GM18517 (cell line): ENCODE data around the gene DAB2IP.
"Not testable (repeated sequence)": the region's sequence is repeated elsewhere in the genome, so short reads cannot be mapped to it uniquely, and the experiment has no call there.

Experiments
- ATAC-seq: cut with Tn5 transposase; IDR thresholded peaks from one replicate; pipeline ENCODE4 v1.9.1; 2021; ENCODE audit warnings: mild to moderate bottlenecking, moderate library complexity; ENCODE audit not compliant: unreplicated experiment

The DAB2IP gene

DNA sequence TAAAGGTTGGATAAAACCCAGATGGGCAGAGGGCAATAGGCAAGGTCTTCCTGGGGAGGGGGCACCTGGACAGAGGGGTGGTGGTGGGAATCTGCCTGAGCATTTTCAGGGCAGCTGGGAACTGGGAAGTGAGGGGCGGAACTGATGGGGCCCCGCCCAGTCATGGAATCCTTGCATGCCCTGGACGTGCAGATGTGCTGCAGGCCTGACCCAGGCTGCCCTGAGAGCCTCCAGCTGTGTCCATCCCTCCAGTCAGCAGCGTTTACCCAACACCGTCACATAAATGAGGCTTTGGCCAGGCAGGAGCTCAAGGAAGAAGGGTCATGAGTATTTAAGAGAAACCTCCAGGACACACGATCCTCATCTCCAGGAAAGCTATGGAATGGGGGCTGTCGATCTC is 70.3 kb downstream of the DAB2IP start:
- no peak for ATAC-seq

DNA sequence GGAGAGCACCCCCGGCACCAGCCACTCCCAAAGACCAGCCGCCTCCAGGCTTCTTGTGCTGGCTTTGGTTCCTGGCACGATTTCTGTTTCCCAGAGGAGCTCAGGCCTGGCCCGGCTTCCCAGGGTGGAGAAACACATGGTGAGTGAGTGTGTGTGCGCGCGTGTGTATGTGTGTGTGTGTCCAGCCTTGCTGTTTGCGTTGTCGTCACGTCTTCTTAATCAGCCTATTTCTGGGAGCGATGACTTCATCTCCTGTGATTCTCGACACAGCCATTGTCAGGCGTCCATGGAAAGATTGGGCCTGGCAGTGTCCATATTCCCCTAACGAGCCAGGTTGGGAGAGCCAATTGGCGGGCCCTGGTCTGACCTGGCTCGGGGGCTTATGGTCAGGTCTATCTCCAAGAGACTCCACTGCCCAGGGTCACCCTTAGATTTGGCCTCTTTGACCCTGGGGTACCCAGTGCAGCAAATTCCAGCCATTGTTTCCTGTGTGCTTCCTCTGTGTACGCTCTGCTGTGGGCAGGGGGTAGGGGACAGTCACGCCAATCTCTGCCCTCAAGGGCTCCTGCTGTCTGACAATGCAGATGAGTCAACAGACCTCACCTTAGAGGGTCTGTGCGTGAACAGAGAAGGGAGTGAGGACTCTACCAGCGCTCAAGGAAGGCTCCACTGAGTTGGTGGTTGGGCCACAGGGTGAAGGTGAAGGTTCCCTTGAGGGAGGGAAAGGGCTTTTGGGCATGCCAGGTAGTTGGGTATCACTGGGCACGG is 73.8 kb downstream of the DAB2IP start:
- no peak for ATAC-seq

DNA sequence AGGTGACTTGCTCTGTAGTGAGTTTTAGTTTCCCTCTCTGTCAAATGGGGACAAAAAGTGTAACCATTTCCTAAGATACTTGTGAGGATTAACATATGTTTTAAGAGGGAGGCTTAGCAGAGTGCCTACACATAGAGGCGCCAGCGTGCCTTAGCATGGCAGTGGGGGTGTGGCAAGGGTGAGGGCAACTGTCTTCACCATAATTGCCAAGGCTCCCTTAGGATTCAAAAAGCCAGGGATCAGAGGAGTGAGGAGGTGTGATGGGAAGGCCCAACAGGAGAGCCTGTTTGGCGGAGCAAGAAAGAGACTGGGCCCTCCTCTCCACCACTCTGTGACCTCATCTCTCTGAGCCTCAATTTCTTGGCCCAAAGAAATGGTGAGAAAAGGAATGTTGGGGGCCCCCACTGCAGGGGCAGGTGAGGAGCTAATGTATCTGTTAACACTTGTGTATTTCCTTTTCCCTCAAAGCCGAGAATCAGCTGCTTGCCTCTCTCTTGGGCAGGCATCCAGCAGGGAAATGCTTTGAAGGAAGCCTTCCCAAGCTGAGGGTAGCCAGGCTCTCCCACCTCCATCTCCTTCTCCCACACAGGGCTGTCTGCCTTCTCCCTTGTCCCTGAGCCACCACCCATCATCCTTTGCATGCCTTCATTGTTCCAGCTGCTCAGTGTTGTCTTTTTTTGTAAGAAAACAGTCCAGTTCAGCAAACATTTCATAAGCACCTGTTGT is 76.0 kb downstream of the DAB2IP start:
- no peak for ATAC-seq

DNA sequence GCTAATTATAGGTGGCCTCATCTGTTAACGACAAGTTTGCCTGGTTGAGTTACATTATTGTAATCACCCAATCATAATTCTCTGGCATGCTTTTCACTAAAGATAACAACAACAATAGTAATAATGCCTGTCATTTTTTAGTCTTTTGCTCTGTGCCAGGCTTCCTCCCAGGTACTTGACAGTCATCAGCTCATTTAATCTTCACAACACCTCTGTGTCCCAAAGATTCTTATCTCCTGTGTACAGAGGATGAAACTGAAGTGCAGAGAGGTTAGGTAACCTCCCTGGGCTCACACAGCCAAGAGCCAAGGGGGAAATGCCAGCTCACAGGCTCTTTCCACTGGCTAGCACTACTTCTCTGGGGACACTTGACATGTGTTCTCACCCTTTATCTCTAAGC is 77.5 kb downstream of the DAB2IP start:
- no peak for ATAC-seq

DNA sequence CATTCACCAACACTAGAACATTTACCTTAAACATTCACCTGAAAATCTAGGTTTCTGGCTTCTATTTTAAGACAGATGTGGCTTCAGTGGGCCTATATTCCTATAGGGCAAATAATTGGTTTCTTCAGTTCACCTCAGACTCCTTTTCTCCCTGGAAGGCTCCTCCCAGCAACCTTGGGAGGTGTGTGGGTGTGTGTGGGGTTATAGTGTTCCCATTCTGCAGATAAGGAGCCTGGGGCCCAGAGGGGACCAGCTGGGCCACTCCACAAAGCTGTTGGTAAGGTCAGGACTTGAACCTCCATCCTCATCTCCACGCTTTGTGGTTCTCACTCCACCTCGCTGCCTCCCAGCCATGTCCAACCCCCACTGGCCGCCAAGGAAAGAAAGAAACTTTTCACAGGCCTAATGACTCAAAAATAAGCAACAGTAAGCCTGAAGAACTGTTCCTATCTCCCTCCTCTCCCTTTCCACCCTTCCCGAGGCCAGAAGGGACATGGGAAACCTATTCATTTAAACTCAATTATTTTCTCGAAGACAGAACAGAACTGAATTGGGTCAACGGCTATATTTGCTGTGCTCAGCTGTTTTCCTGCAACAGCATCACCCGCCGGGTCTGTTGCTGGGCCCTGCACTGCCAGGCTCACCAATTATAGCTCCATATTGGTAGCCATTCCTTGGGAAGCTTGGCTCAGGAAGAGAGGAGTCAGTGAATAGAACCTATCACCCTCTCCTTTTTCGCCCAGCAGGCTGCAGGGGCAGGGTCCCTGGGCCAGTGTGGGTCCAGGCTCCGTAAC is 78.5 kb downstream of the DAB2IP start:
- no peak for ATAC-seq

DNA sequence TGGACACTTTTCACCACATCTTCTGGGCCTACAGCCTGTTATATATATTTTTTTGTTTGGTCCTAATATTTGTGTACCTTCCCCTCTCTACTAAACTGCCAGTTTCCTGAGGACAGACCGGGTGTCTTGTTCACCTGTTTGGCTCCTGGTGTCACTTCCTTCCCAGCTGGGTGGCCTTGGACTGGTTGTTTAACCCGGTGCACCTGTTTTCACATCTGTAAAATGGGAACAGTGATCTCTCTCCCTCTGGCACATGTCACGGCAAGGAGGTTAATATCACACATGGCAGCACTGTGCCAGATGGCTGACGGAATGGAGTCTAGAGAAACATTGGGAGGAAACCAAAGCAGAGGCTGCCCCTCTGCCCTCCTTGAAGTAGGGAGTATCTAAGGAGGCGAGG is 79.7 kb downstream of the DAB2IP start:
- ATAC-seq = no peak

DNA sequence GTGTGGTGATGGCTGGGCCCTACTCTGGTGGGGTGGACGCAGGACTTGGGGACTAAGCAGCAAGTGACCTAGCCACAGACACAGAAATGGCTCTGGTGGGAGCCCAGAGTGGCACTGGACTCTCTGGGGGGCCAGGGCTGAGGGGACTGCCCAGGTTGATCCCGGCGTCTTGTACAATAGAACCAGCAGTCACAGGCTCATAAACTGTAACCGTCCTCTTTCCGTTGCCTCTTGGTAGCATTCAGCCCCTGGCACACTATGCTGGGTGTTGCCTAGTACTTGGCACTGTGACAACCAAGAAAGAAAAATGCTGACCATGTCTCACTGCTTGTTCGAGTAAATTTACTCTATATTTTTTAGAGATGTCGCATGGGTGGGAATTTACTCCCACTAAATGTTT is 80.5 kb downstream of the DAB2IP start:
- ATAC-seq = no peak

DNA sequence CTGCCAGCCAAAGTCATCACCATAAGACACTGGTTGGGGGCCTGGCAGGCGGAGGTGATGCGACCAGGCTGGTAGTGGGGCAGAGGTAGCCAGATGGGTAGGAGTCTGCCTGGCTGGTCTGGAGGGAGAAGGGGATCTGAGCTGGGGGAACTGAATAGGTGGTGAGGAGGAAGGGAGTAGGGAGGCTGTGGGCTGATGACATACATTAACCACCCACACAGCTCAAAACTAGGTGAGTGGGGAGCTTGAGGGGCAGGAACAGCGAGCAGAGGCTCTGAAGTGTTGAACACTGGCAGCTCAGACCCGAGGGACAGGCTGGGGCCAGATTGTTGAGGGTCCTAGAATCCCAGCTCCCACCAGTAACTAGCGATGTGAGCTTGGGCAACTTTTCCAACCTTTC is 81.0 kb downstream of the DAB2IP start:
- no peak for ATAC-seq

DNA sequence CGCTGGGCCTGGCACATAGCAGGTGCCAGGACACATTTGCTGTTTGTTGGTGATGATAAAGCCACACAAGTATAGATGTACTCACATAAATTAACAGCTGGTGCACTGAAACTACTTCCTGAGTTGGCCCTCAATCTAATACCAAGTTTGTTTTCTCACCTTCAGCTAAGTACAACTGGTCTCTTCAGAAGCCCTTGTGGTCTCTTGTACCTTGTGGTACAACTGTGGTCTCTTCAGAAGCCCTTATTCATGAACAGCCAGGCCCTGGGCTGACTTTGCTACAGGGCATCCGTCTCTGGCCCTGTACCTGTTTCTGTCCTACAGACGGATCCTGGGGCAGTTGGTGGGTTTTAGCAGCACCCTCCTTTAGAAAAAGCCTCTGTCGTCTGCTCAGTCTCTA is 81.5 kb downstream of the DAB2IP start:
- ATAC-seq = no peak

DNA sequence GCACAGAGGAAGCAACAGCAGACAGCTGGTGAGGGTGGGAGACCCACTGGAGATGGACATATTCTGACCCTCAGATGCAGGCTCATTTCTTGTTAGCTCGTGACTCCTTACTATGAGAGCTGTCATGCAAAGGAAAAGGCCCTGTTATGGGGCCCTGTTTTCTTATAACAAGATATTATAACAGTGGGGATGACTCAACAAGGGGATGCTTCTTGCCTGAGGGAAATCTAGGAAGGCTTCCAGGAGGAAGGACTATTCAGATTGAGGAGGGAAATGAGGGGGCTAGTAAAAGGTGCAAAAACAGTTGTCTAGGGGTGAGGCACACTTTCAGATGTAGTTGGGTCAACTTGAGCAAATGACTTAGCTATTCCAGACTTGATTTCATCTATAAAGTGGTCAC is 83.0 kb downstream of the DAB2IP start:
- no peak for ATAC-seq

DNA sequence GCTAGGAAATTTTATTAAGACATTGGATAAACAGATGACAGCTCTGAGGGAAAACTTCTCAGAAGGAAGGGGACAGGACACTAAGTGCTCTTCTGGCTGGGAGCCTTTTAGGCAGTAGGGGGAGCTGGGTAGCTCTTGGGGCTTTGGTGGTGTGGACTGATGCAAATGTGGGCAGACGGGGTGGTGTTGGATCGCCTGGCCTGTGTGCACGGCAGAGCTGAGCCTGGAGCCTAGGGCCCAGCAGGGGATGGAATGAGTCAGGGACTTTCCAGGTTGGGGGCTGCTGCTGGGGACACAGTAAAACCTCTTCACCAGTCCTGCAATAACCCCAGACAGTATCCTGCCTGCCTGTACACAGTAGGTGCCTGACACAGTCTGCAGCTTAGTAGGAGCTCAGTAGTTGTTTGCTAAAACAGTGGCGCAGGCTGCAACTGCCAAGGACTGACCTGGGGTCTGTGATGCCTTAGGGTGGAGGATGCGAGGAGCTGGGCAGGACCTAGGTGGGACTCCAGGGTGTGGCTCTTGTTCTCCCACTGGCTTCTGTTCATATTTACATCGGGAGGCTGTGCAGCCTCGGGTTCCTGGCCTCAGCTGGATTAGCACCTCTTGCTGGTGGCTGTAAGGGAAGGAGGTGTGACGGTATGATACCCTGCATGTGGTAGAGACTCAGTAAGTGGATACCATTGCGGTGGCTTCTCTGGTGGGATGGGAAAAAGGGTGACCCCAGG is 83.8 kb downstream of the DAB2IP start:
- no peak for ATAC-seq

DNA sequence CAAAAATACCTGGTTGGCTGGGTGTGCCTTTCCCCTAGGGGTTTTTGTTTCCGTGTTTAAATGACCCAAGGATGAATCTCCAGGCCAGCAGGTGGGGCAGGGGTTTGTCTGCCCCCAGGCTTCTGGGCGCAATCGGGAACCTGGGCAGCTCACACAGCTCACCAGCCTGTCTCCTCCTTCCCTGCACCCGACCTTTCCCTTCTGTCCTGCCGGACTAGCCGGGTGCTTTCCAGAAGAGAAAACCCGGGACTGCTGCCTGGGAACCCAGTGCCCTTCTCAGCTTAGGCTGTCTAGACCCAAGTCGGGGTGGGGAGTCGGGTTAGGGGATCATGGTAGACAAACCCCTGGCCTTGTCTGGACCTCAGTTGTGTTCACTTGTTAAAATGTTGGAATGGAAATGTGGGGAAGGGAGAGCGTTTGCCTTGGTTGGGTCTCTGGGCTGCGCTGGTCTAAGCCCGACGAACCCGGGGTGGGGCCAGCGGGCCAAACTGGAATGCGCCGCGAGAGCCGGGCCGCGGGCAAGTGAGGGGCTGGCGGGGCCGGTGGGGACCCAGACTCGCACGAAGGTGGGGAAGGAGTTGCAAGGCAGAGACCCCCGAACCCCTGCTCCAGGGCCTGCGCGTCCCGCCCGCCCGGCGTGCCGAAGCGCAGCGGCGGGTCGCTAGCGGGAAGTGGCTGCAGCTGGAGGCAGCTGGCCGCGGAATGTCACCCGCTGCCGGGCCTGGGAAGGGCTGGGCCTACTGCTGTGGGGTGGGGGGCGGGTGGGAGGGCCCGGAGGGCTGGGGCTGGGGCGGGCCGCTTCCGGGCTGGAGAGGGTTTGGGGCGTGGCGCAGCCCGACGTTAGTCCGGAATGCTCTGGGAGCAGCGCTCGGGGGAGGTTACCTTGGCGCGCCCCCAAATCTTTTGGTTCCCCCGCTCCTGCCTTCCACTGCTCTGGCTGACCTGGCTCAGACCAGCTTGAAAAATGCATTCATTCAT is 84.6 kb downstream of the DAB2IP start:
- no peak for ATAC-seq

DNA sequence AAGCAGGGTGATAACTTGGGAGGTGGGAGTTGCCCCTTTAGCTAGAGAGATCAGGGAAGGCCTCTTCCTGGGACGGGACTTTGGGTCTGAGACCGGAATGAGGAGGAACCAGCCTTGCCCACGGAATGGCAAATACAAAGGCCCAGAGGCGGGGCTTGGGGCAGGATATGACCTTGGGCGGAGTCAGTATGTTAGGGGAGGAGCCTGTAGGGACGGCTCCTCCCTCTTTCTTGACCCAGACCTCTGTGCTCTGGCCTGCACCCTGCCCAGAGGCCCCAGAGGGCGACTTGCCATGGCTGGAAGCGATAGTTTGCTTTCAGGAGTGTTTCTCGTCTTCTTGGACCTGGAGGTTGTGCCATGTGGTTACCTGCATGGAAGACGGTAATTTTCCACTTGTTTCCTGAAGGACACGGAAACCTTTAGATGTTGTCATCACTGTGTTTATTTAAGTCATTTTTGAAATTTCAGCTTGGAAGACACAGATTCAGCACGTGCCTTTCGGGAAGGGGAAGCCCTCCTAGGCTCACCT is 85.6 kb downstream of the DAB2IP start:
- no peak for ATAC-seq

DNA sequence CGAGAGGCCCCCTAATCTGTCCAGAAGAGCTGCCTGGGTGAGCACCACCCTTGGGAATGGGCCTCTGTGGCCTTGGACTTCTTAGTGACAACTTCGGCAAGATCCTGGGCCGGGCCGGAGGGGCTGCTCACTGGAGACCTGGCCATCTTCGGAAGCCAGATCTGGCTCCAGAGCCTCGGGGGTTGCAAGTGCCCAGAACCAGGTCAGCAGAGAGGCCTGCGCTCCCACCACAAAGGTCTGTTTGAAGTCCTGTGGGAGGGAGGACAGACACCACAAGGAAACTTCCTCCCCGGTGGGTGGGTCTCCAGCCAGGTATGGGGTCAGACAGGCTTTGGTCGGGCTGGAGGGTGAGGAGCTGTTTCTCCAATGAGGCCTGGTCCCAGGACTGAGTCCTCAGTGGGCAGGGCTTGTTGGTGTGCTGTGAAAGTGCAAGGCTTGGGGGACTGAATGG is 86.1 kb downstream of the DAB2IP start:
- no peak for ATAC-seq

DNA sequence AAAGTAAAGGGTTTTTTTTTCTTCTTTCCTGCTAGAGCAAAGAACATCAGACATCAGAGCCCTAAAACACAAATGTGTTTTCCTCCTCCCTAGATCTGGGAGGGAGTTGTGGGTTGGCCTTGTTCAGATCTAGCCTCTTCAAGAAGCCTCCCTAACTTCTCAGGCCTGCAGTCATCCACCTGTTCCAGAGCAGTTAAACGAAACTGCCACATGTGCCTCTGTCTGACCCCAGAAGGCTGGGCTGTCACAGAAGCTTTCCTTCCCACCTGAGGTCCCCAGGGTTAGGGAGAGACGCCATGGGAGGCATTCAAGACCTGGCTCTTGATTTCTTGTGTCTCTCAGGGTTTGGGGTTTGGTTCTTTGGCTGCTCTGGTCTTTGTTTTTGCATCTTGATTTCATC is 87.0 kb downstream of the DAB2IP start:
- no peak for ATAC-seq

DNA sequence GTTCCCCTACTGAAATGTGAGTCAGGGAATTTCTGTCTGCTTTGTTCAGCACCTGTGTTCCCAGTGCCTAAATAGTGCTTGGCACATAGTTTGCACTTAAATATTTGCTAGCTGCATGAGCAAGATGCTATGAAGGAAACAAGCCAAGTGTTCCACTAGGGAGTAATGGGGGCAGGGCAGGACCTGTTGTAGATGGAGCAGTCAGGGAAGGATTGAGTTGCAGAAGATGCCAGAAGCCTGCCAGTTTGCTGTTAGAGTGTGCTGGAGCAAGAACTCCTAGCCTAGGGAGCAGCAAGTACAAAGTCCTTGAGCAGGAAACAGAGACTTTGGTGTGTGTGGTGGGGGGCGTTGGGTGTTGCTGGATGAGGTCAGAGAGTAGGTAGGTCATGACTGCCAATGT is 87.5 kb downstream of the DAB2IP start:
- no peak for ATAC-seq

DNA sequence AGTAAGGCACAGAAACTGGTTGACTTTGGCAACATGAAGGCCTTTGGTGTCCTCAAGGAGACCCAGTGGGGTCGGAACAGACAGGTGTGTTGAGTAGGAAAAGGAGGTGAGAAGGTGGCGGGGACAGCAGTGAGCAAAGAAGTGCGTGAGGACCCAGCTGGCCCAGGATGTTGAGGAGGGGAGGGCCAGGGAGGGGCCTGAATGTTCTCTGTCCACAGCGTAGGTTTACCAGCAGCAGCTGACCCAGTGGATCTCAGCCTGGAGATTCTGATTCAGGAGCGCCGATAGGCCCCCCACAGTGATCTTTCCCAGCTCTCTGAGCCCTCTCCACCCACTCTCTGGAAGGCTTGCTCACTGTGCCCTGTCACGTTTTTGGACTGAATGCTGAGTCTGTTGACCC is 88.5 kb downstream of the DAB2IP start:
- ATAC-seq = no peak

DNA sequence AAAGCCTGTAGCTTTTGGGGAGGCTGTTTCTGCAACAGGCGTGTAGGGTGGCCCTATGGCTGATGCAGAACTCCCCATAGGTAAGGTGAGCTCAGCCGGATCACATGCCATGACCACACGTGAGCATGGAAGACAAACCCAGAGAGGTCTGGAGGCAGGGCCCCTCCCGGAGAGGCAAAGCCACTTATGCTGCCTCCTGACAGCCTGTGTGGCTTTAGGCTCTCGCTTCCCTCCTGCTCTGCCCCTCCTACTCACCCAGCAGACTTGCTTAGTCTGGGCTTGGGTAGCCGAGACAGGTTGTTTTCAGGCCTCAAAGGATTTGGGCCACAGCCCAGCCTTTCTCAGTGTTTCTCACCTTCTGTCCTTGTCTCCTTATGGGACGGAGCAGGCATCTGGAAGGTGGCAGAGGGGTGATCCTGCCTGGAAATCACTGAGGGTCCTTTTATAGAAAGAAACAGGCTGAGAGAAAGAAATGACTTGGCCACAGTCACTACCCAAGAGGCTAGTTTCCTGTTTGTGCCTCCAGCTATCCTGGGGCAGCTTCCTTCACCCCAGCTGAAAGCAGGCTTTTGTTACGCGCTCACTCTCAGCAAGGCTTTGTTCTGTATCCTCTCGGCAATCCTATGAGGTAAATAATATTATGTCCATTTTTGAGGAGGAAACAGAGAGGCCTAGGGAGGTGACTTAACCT is 89.9 kb downstream of the DAB2IP start:
- no peak for ATAC-seq

DNA sequence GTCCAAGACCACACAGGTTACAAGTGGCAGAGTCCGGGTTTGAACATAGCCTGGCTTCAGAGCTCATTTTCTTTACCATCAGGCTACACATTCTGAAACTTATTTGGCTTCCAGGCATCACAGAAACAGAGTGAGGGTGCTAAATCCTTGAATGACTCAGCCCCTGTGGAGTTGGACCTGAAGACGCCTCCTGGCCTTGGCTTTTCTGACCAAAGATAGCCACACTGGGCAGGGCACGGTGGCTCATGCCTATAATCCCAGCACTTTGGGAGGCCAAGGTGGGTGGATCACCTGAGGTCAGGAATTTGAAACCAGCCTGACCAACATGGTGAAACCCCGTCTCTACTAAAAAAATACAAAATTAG is 90.5 kb downstream of the DAB2IP start:
- ATAC-seq = not testable (repeated sequence)
